ENCODE measurements around the gene APOBEC4.

DNA sequence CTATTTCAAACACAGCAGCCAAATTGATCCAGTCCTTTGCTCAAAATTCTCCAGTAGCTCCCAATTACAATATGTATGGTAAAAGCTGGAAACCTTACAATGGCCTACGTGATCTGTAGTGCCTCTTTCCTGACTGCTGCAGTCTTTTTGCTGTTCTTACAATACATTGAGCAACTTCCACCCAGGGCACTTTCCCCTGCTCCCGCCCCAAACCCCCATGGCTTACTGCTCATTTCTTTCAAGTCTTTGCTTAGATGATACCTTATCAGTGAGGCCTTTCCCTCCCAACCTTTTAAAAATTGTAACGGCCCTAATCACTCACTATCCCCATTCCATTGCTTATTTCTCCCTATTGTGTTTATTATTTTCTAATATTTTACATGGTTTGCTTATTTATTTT is 43.9 kb upstream of the APOBEC4 start:
- TF ChIP-seq POLR2A (IDR thresholded peaks at IDR 0.05): no peak
- TF ChIP-seq, protein P1, sequence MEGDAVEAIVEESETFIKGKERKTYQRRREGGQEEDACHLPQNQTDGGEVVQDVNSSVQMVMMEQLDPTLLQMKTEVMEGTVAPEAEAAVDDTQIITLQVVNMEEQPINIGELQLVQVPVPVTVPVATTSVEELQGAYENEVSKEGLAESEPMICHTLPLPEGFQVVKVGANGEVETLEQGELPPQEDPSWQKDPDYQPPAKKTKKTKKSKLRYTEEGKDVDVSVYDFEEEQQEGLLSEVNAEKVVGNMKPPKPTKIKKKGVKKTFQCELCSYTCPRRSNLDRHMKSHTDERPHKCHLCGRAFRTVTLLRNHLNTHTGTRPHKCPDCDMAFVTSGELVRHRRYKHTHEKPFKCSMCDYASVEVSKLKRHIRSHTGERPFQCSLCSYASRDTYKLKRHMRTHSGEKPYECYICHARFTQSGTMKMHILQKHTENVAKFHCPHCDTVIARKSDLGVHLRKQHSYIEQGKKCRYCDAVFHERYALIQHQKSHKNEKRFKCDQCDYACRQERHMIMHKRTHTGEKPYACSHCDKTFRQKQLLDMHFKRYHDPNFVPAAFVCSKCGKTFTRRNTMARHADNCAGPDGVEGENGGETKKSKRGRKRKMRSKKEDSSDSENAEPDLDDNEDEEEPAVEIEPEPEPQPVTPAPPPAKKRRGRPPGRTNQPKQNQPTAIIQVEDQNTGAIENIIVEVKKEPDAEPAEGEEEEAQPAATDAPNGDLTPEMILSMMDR (IDR thresholded peaks at IDR 0.05): no peak
